GM12874 (cell line): Measurements from ENCODE around the gene ZNF425.

Source experiments
- TF ChIP-seq, protein P1 (sequence below): IDR thresholded peaks from 2 replicates; pipeline ENCODE4 v1.5.1; 2011; ENCODE audit warnings: low read depth, mild to moderate bottlenecking, control low read depth, low read length, moderate library complexity; ENCODE audit not compliant: insufficient read depth

Gene ZNF425

DNA sequence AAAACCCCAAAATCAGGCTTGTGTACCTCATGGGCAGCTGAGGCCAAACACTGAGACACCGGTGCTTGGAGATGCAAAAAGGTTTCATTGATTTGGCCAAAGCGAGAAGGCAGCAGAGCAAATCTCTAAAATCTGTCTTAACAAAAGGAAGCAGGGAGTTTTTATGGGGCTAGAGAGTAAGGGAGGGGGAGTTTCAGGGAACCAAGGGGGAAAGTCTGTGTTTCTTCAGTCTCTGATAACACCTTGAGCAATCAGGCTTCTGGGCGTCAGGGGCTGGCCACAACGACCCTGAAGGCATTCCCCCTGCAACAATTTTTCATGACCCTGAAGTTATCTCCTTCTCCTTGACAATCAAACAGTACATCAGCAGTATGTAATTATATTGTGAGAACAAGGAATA is 32.9 kb downstream of the ZNF425 start:
- TF ChIP-seq, protein P1, sequence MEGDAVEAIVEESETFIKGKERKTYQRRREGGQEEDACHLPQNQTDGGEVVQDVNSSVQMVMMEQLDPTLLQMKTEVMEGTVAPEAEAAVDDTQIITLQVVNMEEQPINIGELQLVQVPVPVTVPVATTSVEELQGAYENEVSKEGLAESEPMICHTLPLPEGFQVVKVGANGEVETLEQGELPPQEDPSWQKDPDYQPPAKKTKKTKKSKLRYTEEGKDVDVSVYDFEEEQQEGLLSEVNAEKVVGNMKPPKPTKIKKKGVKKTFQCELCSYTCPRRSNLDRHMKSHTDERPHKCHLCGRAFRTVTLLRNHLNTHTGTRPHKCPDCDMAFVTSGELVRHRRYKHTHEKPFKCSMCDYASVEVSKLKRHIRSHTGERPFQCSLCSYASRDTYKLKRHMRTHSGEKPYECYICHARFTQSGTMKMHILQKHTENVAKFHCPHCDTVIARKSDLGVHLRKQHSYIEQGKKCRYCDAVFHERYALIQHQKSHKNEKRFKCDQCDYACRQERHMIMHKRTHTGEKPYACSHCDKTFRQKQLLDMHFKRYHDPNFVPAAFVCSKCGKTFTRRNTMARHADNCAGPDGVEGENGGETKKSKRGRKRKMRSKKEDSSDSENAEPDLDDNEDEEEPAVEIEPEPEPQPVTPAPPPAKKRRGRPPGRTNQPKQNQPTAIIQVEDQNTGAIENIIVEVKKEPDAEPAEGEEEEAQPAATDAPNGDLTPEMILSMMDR: no peak

DNA sequence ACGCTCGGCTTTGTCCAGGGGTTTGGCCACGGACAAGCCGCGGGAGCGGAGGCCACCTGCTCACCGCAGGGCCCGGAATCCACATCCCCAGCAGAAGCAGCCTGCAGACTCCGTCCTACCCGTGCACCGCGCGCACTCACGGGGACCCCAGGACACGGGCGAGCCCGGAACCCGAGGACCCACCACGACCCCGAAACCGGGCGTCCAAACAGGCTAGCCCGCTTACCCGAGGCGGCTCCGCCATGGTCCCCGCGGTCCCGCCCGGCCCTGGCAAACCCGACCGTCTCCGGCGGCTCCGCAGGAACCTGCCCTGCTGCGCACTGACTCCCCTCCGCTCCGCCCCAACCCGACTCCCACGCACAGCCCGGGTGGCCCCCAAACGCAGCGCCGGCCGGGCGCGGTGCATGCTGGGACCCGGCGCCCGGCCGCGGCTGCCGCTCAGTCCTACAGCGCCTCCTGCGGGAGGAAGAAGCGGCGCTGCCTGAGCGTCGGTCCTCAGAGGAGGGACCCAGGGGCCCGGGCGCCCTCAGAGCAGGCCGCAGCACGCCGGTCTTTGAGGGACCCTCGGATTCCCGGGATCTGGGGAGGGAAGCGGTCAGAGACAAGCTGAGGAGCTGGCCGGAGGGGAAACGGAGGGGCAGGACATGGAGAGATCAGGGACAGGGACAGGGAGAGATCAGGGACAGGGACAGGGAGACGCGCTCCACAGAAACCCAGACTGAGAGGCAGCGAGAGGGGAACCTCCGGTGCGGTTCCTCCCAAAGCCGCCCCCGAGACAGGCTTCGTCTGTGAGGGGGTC is 35.5 kb downstream of the ZNF425 start, which contains the start of gene ZNF786:
Gene ZNF786 (minus strand): TSS at position 322 of the 799 bp plus-strand sequence. CDS start 78 bp downstream, at position 244.
- TF ChIP-seq, protein P1: peak; percentile 92

DNA sequence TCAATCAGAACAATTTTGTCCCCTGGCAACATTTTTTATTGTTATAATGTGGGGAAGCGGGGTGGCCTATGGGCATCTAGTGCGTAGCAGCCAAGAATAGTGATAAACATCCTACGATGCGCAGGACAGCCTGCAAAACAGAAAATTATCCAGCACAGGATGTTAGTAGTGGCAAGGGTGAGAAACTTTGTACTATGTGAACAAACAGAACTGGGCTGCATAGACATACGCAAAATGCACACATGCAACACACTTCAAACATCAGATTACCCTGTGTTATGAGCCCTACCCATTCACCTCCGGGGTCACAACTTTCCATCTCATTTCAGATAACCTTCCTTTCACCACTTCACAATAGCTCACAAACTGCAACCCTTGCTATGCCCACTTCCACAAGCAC is 38.7 kb downstream of the ZNF425 start:
- TF ChIP-seq, protein P1: no peak

DNA sequence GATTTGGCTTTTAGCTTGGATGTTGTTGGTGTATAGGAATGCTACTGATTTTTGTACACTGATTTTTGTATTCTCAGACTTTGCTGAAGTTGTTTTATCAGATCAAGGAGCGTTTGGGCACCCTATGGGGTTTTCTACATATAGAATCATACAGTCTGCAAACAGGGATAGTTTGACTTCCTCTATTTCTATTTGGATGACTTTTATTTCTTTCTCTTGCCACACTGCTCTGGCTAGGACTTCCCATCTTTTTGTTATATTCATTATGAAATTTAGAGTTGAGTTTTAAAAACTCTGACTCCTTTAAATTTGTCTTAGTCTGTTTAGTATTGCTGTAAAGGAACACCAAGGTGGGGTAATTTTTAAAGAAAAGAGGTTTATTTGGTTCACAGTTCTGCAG is 40.3 kb downstream of the ZNF425 start:
- TF ChIP-seq, protein P1: no peak

DNA sequence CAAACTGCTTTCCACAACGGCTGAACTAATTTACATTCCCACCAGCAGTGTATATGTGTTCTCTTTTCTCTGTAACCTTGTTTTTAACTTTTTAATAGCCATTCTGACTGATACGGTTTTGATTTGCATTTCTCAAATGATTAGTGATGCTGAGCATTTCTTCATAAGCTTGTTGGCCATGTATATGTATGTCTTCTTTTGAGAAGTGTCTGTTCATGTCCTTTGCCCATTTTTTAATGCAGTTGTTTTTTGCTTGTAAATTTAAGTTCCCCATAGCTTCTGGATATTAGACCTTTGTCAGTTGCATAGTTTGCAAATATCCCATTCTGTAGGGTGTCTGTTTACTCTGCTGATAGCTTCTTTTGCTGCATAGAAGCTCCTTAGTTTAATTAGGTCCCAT is 41.7 kb downstream of the ZNF425 start:
- TF ChIP-seq, protein P1: no peak

DNA sequence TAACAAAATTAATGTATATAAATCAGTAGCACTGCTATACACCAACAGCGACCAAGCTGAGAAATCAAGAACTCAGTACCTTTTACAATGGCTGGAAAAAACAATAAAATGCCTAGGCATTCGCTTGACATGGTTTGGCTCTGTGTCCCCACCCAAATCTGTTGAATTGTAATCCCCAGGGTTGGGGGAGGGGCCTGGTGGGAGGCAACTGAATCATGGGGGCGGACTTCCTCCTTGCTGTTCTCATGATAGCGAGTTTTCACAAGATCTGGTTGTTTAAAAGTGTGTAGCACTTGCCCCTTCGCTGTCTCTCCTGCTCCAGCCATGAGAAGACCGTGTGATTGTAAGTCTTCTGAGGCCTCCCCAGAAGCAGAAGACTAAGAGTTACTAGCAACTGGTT is 44.2 kb downstream of the ZNF425 start:
- TF ChIP-seq, protein P1: no peak

DNA sequence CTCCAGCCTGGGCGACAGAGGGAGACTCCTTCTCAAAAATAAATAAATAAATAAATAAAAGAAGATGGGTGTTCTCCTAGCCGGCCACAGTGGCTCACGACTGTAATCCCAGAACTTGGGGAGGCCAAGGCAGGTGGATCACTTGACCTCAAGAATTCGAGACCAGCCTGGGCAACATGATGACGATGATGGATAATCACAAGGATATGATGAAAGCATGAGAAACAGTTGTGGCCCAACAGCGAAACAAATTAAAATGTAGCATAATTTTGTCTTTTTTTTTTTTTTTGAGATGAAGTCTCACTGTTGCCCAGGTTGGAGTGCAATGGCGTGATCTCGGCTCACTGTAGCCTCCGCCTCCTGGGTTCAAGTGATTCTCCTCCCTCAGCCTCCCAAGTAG is 48.5 kb downstream of the ZNF425 start:
- TF ChIP-seq, protein P1: no peak
